GM21786 (cell line): Measurements from ENCODE around the gene GSTM4.
"Not testable (repeated sequence)": the region's sequence is repeated elsewhere in the genome, so short reads cannot be mapped to it uniquely, and the experiment has no call there.

Source experiments
- ATAC-seq: cut with Tn5 transposase; IDR thresholded peaks from one replicate; pipeline ENCODE4 v1.9.1; 2021; ENCODE audit not compliant: unreplicated experiment

Gene GSTM4

DNA sequence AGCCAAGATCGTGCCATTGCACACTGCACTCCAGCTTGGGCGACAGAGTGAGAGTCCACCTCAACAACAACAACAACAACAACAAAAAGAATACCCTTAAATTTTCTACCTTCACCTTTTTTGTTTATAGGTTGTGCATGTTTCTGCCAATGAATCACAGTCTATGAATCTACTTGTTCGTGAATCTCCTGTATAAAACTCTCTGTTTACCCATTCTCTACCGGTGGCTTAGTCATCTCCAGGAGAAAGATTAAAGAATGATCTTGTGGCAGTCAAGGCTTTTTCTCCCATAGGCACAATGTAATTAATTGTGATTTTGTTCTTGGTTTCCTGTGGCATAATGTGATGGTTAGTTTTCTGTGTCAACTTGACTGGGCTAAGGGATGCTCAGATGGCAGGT, 42.0 kb downstream of the GSTM4 start:
- ATAC-seq: not testable (repeated sequence)

DNA sequence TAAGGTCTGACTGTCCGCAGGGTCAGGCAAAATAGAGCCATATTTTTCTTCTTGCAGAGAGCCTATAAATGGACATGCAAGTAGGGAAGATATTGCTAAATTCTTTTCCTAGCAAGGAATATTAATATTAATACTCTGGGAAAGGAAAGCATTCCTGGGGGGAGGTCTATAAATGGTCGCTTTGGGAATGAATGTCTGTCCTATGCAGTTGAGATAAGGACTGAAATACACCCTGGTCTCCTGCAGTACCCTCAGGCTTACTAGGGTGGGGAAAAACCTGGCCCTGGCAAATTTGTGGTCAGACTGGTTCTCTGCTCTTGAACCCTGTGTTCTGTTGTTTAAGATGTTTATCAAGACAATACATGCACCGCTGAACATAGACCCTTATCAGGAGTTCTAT, 47.0 kb downstream of the GSTM4 start:
- ATAC-seq: not testable (repeated sequence)

DNA sequence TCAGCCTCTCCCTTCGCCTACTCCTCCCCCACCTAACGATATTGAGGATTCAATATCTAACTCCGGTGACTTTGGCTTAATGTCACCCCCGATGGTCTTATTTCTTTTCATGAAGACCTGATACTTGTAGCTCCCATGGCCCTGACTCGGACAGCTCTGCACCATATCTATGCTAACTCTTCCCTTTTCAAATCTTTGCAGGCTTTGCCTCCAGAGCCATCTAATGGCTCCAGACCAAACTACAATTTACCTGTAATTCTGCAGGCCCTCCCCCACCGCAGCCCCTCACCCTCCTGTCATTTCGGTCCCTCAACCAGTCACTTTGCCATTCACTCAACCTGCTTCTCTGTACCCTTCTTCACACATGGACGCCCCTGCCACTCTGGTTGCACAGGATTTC, 48.3 kb downstream of the GSTM4 start:
- ATAC-seq: no peak

DNA sequence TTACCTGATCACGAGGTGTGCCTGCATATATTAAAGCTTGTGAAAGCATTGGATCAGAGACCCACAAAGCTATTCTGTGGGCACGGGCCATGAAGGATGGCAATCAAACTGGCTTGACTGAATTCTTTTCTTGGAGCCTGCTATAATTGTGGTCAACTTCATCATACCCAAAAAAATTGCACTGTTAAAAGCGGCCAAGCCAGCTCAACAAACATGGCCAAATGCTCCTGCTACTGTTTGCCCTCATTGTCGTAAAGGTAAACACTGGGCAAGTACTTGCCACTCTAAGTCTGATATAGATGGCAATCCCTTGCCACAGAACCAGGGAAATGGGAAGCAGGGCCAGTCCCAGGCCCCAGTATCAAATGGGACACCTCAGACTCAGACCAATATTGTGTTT, 49.5 kb downstream of the GSTM4 start:
- no peak for ATAC-seq

DNA sequence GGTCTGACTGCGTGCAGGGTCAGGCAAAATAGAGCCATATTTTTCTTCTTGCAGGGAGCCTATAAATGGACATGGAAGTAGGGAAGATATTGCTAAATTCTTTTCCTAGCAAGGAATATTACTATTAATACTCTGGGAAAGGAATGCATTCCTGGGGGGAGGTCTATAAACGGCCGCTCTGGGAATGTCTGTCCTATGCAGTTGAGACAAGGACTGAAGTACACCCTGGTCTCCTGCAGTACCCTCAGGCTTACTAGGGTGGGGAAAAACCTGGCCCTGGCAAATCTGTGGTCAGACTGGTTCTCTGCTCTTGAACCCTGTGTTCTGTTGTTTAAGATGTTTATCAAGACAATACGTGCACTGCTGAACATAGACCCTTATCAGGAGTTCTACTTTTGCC, 53.0 kb downstream of the GSTM4 start:
- ATAC-seq: not testable (repeated sequence)

DNA sequence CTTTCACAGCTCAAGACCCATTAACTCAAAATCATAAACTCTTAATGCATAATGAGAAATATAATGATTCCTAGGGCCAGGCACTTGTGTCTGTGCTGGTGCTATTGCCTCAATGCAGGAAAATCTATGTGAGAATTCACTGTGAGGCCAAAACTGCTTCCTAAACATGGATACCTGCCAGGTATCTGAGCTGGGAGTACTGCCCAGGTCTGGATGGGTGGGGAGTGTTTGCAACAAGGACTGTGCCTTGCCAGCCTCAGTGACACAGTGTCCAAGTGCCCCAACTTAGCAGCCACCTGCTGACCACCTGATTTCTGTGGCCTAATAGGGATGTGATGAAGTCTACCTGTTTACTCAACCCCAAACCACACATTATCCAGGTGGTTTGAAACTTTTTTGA, 53.9 kb downstream of the GSTM4 start:
- ATAC-seq: not testable (repeated sequence)
